ENCODE measurements around the gene ASTN1.

Gene ASTN1

DNA sequence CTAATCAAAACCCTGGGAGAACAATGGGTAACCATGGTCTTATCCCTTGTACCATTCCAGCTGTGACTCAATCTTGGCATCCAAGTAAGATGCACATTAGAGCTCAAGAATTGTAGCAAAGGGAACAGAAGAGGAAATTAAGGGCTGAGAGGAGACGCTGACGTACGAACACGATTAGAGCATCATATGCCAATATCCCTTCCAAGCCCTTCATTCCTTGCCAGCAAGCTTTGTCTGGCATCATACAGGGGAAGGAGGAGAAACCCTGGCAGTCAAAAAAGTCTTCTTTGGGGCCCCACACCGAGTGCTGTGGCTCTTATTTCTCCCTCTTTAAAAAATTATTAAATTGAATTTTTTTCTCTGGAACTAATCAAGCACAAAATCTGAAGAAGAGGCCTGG is 120.9 kb downstream of the ASTN1 start:
- TF ChIP-seq, protein P1, sequence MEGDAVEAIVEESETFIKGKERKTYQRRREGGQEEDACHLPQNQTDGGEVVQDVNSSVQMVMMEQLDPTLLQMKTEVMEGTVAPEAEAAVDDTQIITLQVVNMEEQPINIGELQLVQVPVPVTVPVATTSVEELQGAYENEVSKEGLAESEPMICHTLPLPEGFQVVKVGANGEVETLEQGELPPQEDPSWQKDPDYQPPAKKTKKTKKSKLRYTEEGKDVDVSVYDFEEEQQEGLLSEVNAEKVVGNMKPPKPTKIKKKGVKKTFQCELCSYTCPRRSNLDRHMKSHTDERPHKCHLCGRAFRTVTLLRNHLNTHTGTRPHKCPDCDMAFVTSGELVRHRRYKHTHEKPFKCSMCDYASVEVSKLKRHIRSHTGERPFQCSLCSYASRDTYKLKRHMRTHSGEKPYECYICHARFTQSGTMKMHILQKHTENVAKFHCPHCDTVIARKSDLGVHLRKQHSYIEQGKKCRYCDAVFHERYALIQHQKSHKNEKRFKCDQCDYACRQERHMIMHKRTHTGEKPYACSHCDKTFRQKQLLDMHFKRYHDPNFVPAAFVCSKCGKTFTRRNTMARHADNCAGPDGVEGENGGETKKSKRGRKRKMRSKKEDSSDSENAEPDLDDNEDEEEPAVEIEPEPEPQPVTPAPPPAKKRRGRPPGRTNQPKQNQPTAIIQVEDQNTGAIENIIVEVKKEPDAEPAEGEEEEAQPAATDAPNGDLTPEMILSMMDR (conservative IDR thresholded peaks at IDR 0.05; ENCODE audit: control insufficient read depth, insufficient read depth, low read depth, low read length), result no peak
- no peak overlapping the region for H3K4me3 ChIP-seq (ENCODE audit: control insufficient read depth, low read depth, low read length)
- no peak for DNase-seq (ENCODE audit: low read depth)

DNA sequence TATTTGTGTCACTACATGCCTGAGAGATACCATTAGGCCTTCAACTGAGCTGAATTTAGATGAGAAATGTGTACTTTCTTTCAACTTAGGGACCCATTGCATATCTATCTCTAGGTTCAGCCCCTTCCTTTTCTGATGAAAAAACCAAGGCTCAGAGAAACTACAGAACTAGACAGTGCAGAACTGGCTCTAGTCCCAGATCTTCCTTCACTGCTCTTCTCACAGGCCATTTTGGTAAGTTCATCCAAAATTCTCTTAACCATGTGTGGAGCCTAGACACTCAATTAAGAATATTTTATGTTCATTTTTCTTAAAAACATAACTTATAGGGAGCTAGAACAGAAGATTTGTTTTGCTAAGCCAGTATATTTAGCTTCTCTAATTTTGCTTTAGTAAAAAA is 128.9 kb downstream of the ASTN1 start:
- no peak overlapping the region for H3K4me3 ChIP-seq (ENCODE audit: control insufficient read depth, low read depth, low read length)
- DNase-seq (ENCODE audit: low read depth), result no peak
- TF ChIP-seq, protein P1 (conservative IDR thresholded peaks at IDR 0.05; ENCODE audit: control insufficient read depth, insufficient read depth, low read depth, low read length), result no peak

DNA sequence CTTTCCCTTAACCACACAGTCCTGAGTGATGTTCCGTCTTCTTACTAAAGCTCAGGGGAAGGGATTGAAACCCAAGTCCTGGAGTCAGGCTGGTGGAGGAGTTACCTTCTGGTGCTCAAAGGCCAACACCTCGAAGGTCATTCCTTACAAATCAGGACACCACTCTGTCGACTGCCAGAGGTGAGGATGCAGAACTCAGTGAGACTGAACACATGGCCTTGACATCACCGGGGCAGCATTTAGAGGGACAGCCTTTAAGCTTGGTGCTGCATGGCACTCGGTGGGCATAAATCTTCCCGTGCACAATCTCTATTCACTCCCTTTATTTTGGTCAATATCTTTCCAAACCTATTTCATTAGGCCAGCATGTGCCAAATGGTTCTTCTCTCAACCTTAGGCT is 130.9 kb downstream of the ASTN1 start:
- no peak overlapping the region for H3K4me3 ChIP-seq (ENCODE audit: control insufficient read depth, low read depth, low read length)
- TF ChIP-seq, protein P1 (conservative IDR thresholded peaks at IDR 0.05; ENCODE audit: control insufficient read depth, insufficient read depth, low read depth, low read length), result no peak
- DNase-seq (ENCODE audit: low read depth), result no peak

DNA sequence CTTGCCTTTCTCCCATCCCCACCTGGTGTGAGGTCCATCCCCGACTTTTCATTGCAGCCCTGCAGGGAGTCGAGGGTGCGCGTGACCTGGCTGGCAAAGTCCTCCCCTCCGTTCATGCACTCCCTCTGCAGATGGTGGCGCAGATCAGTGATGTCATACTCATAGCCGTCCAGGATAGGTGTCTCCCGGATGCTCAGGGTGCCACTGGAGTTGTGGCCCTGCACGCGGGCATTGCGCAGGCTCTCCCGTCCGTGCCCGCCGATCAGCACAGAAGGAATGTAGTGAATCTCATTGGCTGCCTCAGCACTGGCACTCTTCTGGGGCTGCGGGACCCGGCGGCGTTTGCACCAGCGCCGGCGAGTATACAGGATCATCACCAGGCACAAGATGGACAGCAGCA is 132.1 kb downstream of the ASTN1 start:
- TF ChIP-seq, protein P1 (conservative IDR thresholded peaks at IDR 0.05; ENCODE audit: control insufficient read depth, insufficient read depth, low read depth, low read length), result no peak
- H3K4me3 ChIP-seq (ENCODE audit: control insufficient read depth, low read depth, low read length), result no peak overlapping the region
- DNase-seq (ENCODE audit: low read depth), result no peak

DNA sequence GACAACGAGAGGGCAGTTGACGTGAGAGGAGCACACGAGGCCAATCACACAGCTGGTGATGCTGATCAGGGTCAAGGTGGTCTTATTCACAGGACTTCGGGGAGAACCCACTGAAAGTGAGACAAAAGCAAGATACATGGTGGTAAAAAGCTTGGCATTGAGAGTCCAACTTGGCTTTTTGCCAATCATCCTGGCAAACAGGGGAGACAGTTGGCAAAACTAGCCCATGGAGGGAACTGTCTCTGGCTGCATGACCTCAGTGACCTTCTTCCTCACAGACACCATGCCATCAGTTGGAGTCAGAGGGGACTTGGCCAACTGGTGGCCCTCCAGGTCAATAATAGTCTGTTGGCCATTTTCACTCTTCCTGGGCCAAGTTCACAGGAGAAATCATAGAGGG is 139.9 kb downstream of the ASTN1 start:
- no peak overlapping the region for H3K4me3 ChIP-seq (ENCODE audit: control insufficient read depth, low read depth, low read length)
- TF ChIP-seq, protein P1 (conservative IDR thresholded peaks at IDR 0.05; ENCODE audit: control insufficient read depth, insufficient read depth, low read depth, low read length), result no peak
- DNase-seq (ENCODE audit: low read depth), result no peak

DNA sequence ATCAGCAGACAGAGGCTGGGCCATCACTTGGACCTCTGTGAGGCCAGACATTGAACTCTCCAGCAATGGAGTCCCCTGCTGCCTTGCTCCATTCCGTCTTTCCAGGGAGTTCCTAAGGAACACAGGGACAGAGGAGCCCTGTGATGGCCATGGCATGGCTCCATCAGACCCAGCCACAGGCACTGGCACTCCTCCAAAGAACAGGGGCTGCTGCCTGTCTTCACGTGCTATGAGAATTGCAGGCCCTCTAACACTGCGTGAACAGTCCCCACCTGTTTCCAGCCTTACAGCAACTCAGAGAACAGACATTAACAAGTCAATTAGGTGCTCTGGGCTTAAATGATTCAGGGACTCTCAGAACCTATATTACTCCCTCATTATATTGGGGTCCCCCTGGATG is 140.8 kb downstream of the ASTN1 start:
- DNase-seq (ENCODE audit: low read depth), result no peak
- TF ChIP-seq, protein P1 (conservative IDR thresholded peaks at IDR 0.05; ENCODE audit: control insufficient read depth, insufficient read depth, low read depth, low read length), result no peak
- no peak overlapping the region for H3K4me3 ChIP-seq (ENCODE audit: control insufficient read depth, low read depth, low read length)

DNA sequence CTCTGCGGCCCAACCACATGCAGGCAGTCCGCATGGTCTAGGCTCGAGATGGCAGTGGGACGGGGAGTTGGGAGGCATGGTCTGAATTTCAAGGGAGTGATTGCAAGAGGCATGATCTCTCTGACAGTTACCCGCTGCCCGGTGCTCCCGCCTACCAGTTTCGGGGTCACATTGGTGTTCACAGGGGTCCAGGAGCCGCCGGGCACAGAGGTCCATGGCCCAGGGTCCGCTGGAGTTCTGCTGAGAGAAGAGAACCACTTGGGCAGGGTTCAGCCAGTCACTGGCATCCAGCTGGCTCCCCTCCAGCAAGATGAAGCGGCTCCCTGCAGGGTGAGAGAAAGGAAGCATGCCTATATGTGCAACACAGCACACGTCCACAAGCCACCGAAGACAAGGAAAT is 141.3 kb downstream of the ASTN1 start:
- TF ChIP-seq, protein P1 (conservative IDR thresholded peaks at IDR 0.05; ENCODE audit: control insufficient read depth, insufficient read depth, low read depth, low read length), result no peak
- no peak for DNase-seq (ENCODE audit: low read depth)
- H3K4me3 ChIP-seq (ENCODE audit: control insufficient read depth, low read depth, low read length), result no peak overlapping the region

All from fibroblast of mammary gland (primary cell).